Activated CD8-positive, alpha-beta memory T cell treated with anti-CD3 and anti-CD28 coated beads for 36 hours (primary cell): Measurements from ENCODE around the gene KCTD19. TPM values are rescaled to one million over a fixed set of nuclear protein-coding genes. Genes with fewer than 3 reads are reported as not detected.

ENCODE experiments used
- CTCF ChIA-PET: fragments of 350-600 bp; sonication (Branson Sonifier 250); formaldehyde crosslinking; loops from one replicate; lab custom pipeline; 2021; ENCODE audit warnings: antibody characterized with exemption; lab: Charles Lee
- POLR2A ChIA-PET: fragments of 350-600 bp; sonication (Branson Sonifier 250); formaldehyde crosslinking; loops from one replicate; lab custom pipeline; 2021; ENCODE audit warnings: antibody characterized with exemption; lab: Charles Lee
- total RNA-seq, 2 experiments: library from RNA; stranded (reverse); gene quantifications; one replicate each; pipeline ENCODE4 v1.2.3, GENCODE V29; 2021

Gene KCTD19
- total RNA-seq, 2 experiments from 2014 or later = 1.4 to 1.5 TPM

GRCh38 chr16:67333315-67333714 is 6.8 kb upstream of the KCTD19 start:
- ChIA-PET CTCF (interaction anchor here (1.0 kb wide), 1 partner anchor 14 kb away, joined by 3 read pairs; no protein-coding TSS in a partner anchor), POLR2A (no interaction called here)

- ChIA-PET CTCF (no interaction called here), POLR2A (no interaction called here)
Measured at GRCh38 chr16:67329901-67330300, 3.4 kb upstream of the KCTD19 start.

GRCh38 chr16:67327743-67328142 is 1.2 kb upstream of the KCTD19 start:
- POLR2A ChIA-PET = no interaction called here
- CTCF ChIA-PET = interaction anchor here (0.6 to 2.0 kb wide), 2 partner anchors 14 to 480 kb away, joined by 3 to 6 read pairs; no protein-coding TSS in a partner anchor

- ChIA-PET POLR2A (no interaction called here), CTCF (interaction anchor here (0.7 to 2.0 kb wide), 10 partner anchors 11 to 112 kb away, joined by 3 to 7 read pairs (median 4); no protein-coding TSS in a partner anchor)
Measured at GRCh38 chr16:67326115-67326471, 448 bp downstream of the KCTD19 start.

- POLR2A ChIA-PET = no interaction called here
- CTCF ChIA-PET = interaction anchor here (0.6 to 0.7 kb wide), 2 partner anchors 110 to 300 kb away, joined by 3 read pairs; no protein-coding TSS in a partner anchor
Measured at GRCh38 chr16:67317853-67318252, 8.7 kb downstream of the KCTD19 start.

- POLR2A ChIA-PET = no interaction called here
- CTCF ChIA-PET = interaction anchor here (0.7 to 1.2 kb wide), 3 partner anchors 13 to 156 kb away, joined by 3 to 7 read pairs (median 3); no protein-coding TSS in a partner anchor
Measured at GRCh38 chr16:67312719-67313118, 13.8 kb downstream of the KCTD19 start.

- ChIA-PET CTCF (interaction anchor here (1.2 to 1.3 kb wide), 2 partner anchors 14 to 169 kb away, joined by 4 to 7 read pairs; partner anchors contain the start of gene ATP6V0D1), POLR2A (interaction anchor here (0.9 kb wide), 1 partner anchor 68 kb away, joined by 5 read pairs; no protein-coding TSS in a partner anchor)
Measured at GRCh38 chr16:67311607-67312488, 14.7 kb downstream of the KCTD19 start.

GRCh38 chr16:67310561-67310960 is 16.0 kb downstream of the KCTD19 start:
- CTCF ChIA-PET = interaction anchor here (1.0 to 1.3 kb wide), 2 partner anchors 89 to 170 kb away, joined by 3 to 4 read pairs; partner anchors contain the start of gene ATP6V0D1
- POLR2A ChIA-PET = no interaction called here

- ChIA-PET POLR2A (no interaction called here), CTCF (no interaction called here)
Measured at GRCh38 chr16:67305216-67306071, 21.1 kb downstream of the KCTD19 start.

- POLR2A ChIA-PET = no interaction called here
Measured at GRCh38 chr16:67304020-67304419, 22.5 kb downstream of the KCTD19 start.

GRCh38 chr16:67302970-67303369 is 23.6 kb downstream of the KCTD19 start:
- ChIA-PET CTCF (interaction anchor here (1.5 kb wide), 1 partner anchor 91 kb away, joined by 4 read pairs; the partner anchor contains the start of gene TPPP3), POLR2A (no interaction called here)

More at GRCh38 chr16:67304020-67304419, 22.5 kb downstream of the KCTD19 start:
- CTCF ChIA-PET = no interaction called here

- ChIA-PET POLR2A (no interaction called here), CTCF (interaction anchor here (1.5 kb wide), 1 partner anchor 91 kb away, joined by 4 read pairs; the partner anchor contains the start of gene TPPP3)
Measured at GRCh38 chr16:67302076-67302475, 24.5 kb downstream of the KCTD19 start.

GRCh38 chr16:67301080-67301782 is 25.3 kb downstream of the KCTD19 start:
- CTCF ChIA-PET = interaction anchor here (1.5 kb wide), 1 partner anchor 92 kb away, joined by 4 read pairs; the partner anchor contains the start of gene TPPP3
- POLR2A ChIA-PET = no interaction called here

GRCh38 chr16:67299269-67299668 is 27.3 kb downstream of the KCTD19 start:
- CTCF ChIA-PET = no interaction called here
- POLR2A ChIA-PET = no interaction called here

- ChIA-PET POLR2A (no interaction called here), CTCF (no interaction called here)
Measured at GRCh38 chr16:67298277-67298676, 28.3 kb downstream of the KCTD19 start.

GRCh38 chr16:67296420-67296819 is 30.1 kb downstream of the KCTD19 start:
- CTCF ChIA-PET = no interaction called here
- POLR2A ChIA-PET = no interaction called here

GRCh38 chr16:67294938-67295361 is 31.6 kb downstream of the KCTD19 start:
- CTCF ChIA-PET = no interaction called here
- POLR2A ChIA-PET = interaction anchor here (0.5 kb wide), 1 partner anchor 24 kb away, joined by 3 read pairs; no protein-coding TSS in a partner anchor

- ChIA-PET CTCF (no interaction called here), POLR2A (interaction anchor here (0.5 kb wide), 1 partner anchor 24 kb away, joined by 3 read pairs; no protein-coding TSS in a partner anchor)
Measured at GRCh38 chr16:67294171-67294757, 32.3 kb downstream of the KCTD19 start.
